A549 (cell line): ENCODE results near the gene FKBP6. TPM values are rescaled to one million over a fixed set of nuclear protein-coding genes. Genes with fewer than 3 reads are reported as not detected.
"Not testable (repeated sequence)": the region's sequence is repeated elsewhere in the genome, so short reads cannot be mapped to it uniquely, and the experiment has no call there.

ENCODE experiments used
- ATAC-seq, 2 experiments: fragments of 200-7000 bp in 1 of 2; fragments of >200 bp in 1 of 2; cut with Nextera tagmentation in 1 of 2; cut with Tn5 transposase in 1 of 2; 3 replicates each; pipeline versions ENCODE4 v1.8.0 to v1.9.1; 2018 to 2020; ENCODE audit warnings: mild to moderate bottlenecking in 1 of 2, moderate library complexity in 1 of 2
- CTCF ChIA-PET: fragments of 300-600 bp; sonication (Branson Sonifier 250); formaldehyde crosslinking; extraction: SDS; loops from one replicate; lab custom pipeline; 2021; ENCODE audit warnings: antibody characterized with exemption, inconsistent platforms; lab: Yijun Ruan, JAX
- POLR2A ChIA-PET: fragments of 350-600 bp; formaldehyde crosslinking; extraction: SDS; loops from one replicate; lab custom pipeline; 2021; ENCODE audit warnings: antibody characterized with exemption, inconsistent platforms; lab: Yijun Ruan, JAX
- DNase-seq, 2 experiments: peaks; one replicate each; pipeline versions ENCODE4 v3.0.0 to v3.0.0-alpha.2; 2011 to 2016; ENCODE audit warnings: low read depth in 1 of 2, low spot score in 1 of 2
- FAIRE-seq: peaks from 2 replicates; lab custom pipeline; 2011; peaks lifted over from hg19 to GRCh38; lab: Jason Lieb, UNC
- H3K27ac ChIP-seq, 2 experiments: fragments of >200 bp; sonication (Bioruptor Twin); formaldehyde crosslinking; 3 replicates each; pipeline ENCODE4 v1.5.1; 2016 to 2017
- H3K4me1 ChIP-seq: fragments of >200 bp; sonication (Bioruptor Twin); formaldehyde crosslinking; 3 replicates; pipeline ENCODE4 v1.6.1; 2016
- H3K4me2 ChIP-seq: fragments of >200 bp; sonication (Bioruptor Twin); formaldehyde crosslinking; 3 replicates; pipeline ENCODE4 v1.6.1; 2016
- H3K4me3 ChIP-seq: fragments of >200 bp; sonication (Bioruptor Twin); formaldehyde crosslinking; 3 replicates; pipeline ENCODE4 v1.5.1; 2016
- H3K9me3 ChIP-seq: fragments of >200 bp; sonication (Bioruptor Twin); formaldehyde crosslinking; 3 replicates; pipeline ENCODE4 v1.6.1; 2016
- ATOH8 ChIP-seq: fragments of 250-450 bp; sonication (Bioruptor Pico); IDR thresholded peaks from 2 replicates; pipeline ENCODE4 v1.5.0; 2020; ENCODE audit warnings: low read depth, mild to moderate bottlenecking, moderate library complexity
- CBX2 ChIP-seq: fragments of 200-600 bp; sonication (generic); IDR thresholded peaks from 2 replicates; pipeline ENCODE4 v1.6.1; 2016; ENCODE audit warnings: low read depth, mild to moderate bottlenecking, borderline replicate concordance
- CHD4 ChIP-seq: fragments of 200-600 bp; sonication (generic); IDR thresholded peaks from 2 replicates; pipeline ENCODE4 v1.6.1; 2016; ENCODE audit warnings: antibody characterized with exemption, mild to moderate bottlenecking, borderline replicate concordance
- HEYL ChIP-seq: fragments of 250-450 bp; sonication (Bioruptor Pico); IDR thresholded peaks from 2 replicates; pipeline ENCODE4 v1.8.0; 2021; ENCODE audit warnings: mild to moderate bottlenecking, moderate library complexity
- MAZ ChIP-seq: fragments of 150-350 bp; IDR thresholded peaks from 2 replicates; pipeline ENCODE4 v1.6.1; 2014; ENCODE audit warnings: antibody characterized with exemption, low read depth, low read length, borderline replicate concordance
- PHF8 ChIP-seq: fragments of 200-600 bp; sonication (generic); IDR thresholded peaks from 2 replicates; pipeline ENCODE4 v1.6.1; 2016; ENCODE audit warnings: low read depth, mild to moderate bottlenecking, antibody characterized with exemption, moderate library complexity, borderline replicate concordance
- POLR2A ChIP-seq: IDR thresholded peaks from 2 replicates; pipeline ENCODE4 v1.6.1; 2012; ENCODE audit warnings: mild to moderate bottlenecking, low read length
- POLR2AphosphoS2 ChIP-seq: conservative IDR thresholded peaks from 2 replicates; pipeline ENCODE4 v1.6.1; 2012; ENCODE audit warnings: low read length, improper control_type of control experiment, inconsistent platforms
- RCOR1 ChIP-seq: fragments of 150-350 bp; IDR thresholded peaks from 2 replicates; pipeline ENCODE4 v1.6.1; 2014; ENCODE audit warnings: antibody characterized with exemption, low read length, low read depth
- REST ChIP-seq: fragments of 200-600 bp; sonication (generic); IDR thresholded peaks from 2 replicates; pipeline ENCODE4 v1.6.1; 2016; ENCODE audit warnings: antibody characterized with exemption, mild to moderate bottlenecking, moderate library complexity
- RNF2 ChIP-seq: fragments of 200-600 bp; sonication (generic); IDR thresholded peaks from 2 replicates; pipeline ENCODE4 v1.6.1; 2016; ENCODE audit warnings: low read depth, mild to moderate bottlenecking, antibody characterized with exemption, moderate library complexity, borderline replicate concordance
- SMC3 ChIP-seq: fragments of >200 bp; sonication (Bioruptor Twin); formaldehyde crosslinking; IDR thresholded peaks from 3 replicates; pipeline ENCODE4 v1.6.1; 2018; ENCODE audit warnings: inconsistent platforms
- ZFP36 ChIP-seq: fragments of 450-650 bp; IDR thresholded peaks from 2 replicates; pipeline ENCODE4 v1.6.1; 2014; ENCODE audit warnings: borderline replicate concordance; ENCODE audit not compliant: partially characterized antibody
- WGBS: methylation state at CpG from one replicate; pipeline ENCODE4 v1.1.6; 2017; ENCODE audit errors: missing lambda C conversion rate; 5-methylcytosine and 5-hydroxymethylcytosine counted together
- polyA minus RNA-seq: library from RNA; depleted of rRNA, polyadenylated mRNA; stranded (reverse); fragments of >200 nt; gene quantifications from 2 replicates; pipeline ENCODE4 v1.2.3, GENCODE V29; 2011; rRNA and poly(A)+ RNA removed
- polyA plus RNA-seq, 4 experiments: library from polyadenylated mRNA; depleted of rRNA in 3 of 4; stranded (reverse); fragments of >200 nt; fragmentation: RNase III in 1 of 4; extraction: RNeasy Plus Mini Kit Qiagen cat#74134 plus additional on column Dnase treatment in 1 of 4; gene quantifications; 2 replicates in 3 of 4; 3 replicates in 1 of 4; pipeline ENCODE4 v1.2.3, GENCODE V29; 2011 to 2017

FKBP6 gene
- polyA plus RNA-seq (2011; rRNA removed) (0.04 TPM in 1 of 2 replicates, not detected in the other), polyA plus RNA-seq (2017; fragmentation: RNase III; extraction: RNeasy Plus Mini Kit Qiagen cat#74134 plus additional on column Dnase treatment) (not detected in 3 replicates), polyA minus RNA-seq (not detected in 2 replicates)
- polyA plus RNA-seq (2012; cell fraction: cytosol; rRNA removed) = not detected in 2 replicates
- polyA plus RNA-seq (2012; cell fraction: nucleus; rRNA removed) = not detected in 2 replicates

- H3K9me3 ChIP-seq, H3K4me1 ChIP-seq, H3K27ac ChIP-seq, H3K4me3 ChIP-seq, DNase-seq, POLR2A ChIA-PET, ATAC-seq, FAIRE-seq, H3K4me2 ChIP-seq: not testable (repeated sequence)
- CTCF ChIA-PET = interaction anchor here (1.2 to 6.0 kb wide), 2 partner anchors 8 to 126 kb away, joined by 3 to 70 read pairs; no protein-coding TSS in a partner anchor
- WGBS = 93% methylated on average over 43 of the region's 43 CpGs
These were observed at the start of gene FKBP6, which contains the start of gene TRIM50 for GRCh38 chr7:73327922-73328321. Gene FKBP6 (plus strand): TSS chr7:73328161. CDS start chr7:73328429, 268 bp downstream. Gene TRIM50 (minus strand): TSS chr7:73328082. CDS start chr7:73324787, 3,295 bp downstream.

GRCh38 chr7:73297235-73297634 is 30.7 kb upstream of the FKBP6 start:
- ATAC-seq, H3K4me3 ChIP-seq, H3K4me2 ChIP-seq, H3K27ac ChIP-seq, CTCF ChIA-PET, POLR2A ChIA-PET, DNase-seq, H3K4me1 ChIP-seq, FAIRE-seq, H3K9me3 ChIP-seq: not testable (repeated sequence)
- no CpG with 5 or more reads among the region's 13 CpGs for WGBS

- DNase-seq, ATAC-seq, H3K27ac ChIP-seq, POLR2A ChIA-PET, H3K9me3 ChIP-seq, CTCF ChIA-PET, H3K4me1 ChIP-seq, FAIRE-seq, H3K4me3 ChIP-seq, H3K4me2 ChIP-seq: not testable (repeated sequence)
- 97% methylated on average over 17 of the region's 27 CpGs for WGBS
These were observed 30.3 kb upstream of the FKBP6 start for GRCh38 chr7:73297706-73298105.

GRCh38 chr7:73299812-73300211 is 28.1 kb upstream of the FKBP6 start:
- DNase-seq, FAIRE-seq, ATAC-seq, H3K4me2 ChIP-seq, POLR2A ChIA-PET, CTCF ChIA-PET, H3K4me3 ChIP-seq, H3K4me1 ChIP-seq, H3K9me3 ChIP-seq, H3K27ac ChIP-seq: not testable (repeated sequence)
- 80% methylated on average over 4 of the region's 12 CpGs for WGBS

GRCh38 chr7:73301108-73301507 is 26.9 kb upstream of the FKBP6 start:
- H3K9me3 ChIP-seq, H3K4me2 ChIP-seq, CTCF ChIA-PET, H3K4me1 ChIP-seq, H3K27ac ChIP-seq, H3K4me3 ChIP-seq, FAIRE-seq, DNase-seq, POLR2A ChIA-PET: not testable (repeated sequence)
- WGBS = 92% methylated on average over 4 of the region's 14 CpGs
- ATAC-seq = peak; percentile 67 to 86; a peak in 5 of 6 replicates

GRCh38 chr7:73302846-73303245 is 25.1 kb upstream of the FKBP6 start:
- FAIRE-seq, H3K9me3 ChIP-seq, POLR2A ChIA-PET, H3K27ac ChIP-seq, DNase-seq, CTCF ChIA-PET, H3K4me1 ChIP-seq, ATAC-seq, H3K4me2 ChIP-seq, H3K4me3 ChIP-seq: not testable (repeated sequence)
- 96% methylated on average over 8 of the region's 10 CpGs for WGBS

GRCh38 chr7:73303546-73303945 is 24.4 kb upstream of the FKBP6 start:
- 90% methylated on average over 16 of the region's 26 CpGs for WGBS
- POLR2A ChIA-PET = no interaction called here
- H3K4me3 ChIP-seq = no peak overlapping the region
- no peak for TF ChIP-seq POLR2A
- TF ChIP-seq RNF2 = no peak
- no peak for TF ChIP-seq REST
- TF ChIP-seq HEYL (CRISPR knock-in tag) = no peak
- no peak for TF ChIP-seq CBX2
- TF ChIP-seq SMC3 = no peak
- TF ChIP-seq RCOR1 = no peak
- TF ChIP-seq CHD4 = no peak
- TF ChIP-seq PHF8 = no peak
- TF ChIP-seq ZFP36 = no peak
- no peak for TF ChIP-seq POLR2AphosphoS2
- TF ChIP-seq MAZ = no peak
- no peak for TF ChIP-seq ATOH8 (CRISPR knock-in tag)

More at GRCh38 chr7:73303546-73303945, 24.4 kb upstream of the FKBP6 start:
- CTCF ChIA-PET = no interaction called here
- Histone ChIP-seq H3K9me3 (no peaks in the 10 kb centered on the region), H3K4me2 (no peak overlapping the region), H3K4me1 (peaks cover 5% of the 10 kb centered on the region; the same call in 2 of the 3 replicates), H3K27ac (no peak overlapping the region)
- ATAC-seq (no peak), DNase-seq (no peak), FAIRE-seq (no peak)
